Ascending aorta (tissue), 2 donors: ENCODE results near the gene NEK11. TPM values are rescaled to one million over a fixed set of nuclear protein-coding genes. Genes with fewer than 3 reads are reported as not detected.

ENCODE experiments used
- DNase-seq, 2 donors: peaks; one replicate each; pipeline ENCODE4 v3.0.0-alpha.2; 2019; ENCODE audit warnings: low spot score in 2 of 2
- H3K27ac ChIP-seq, 2 donors: fragments of 200-600 bp; sonication (generic); one replicate each; pipeline ENCODE4 v1.5.1; 2016 to 2017; ENCODE audit warnings: mild to moderate bottlenecking in 1 of 2
- H3K27me3 ChIP-seq: fragments of 200-600 bp; sonication (generic); one replicate; pipeline ENCODE4 v1.5.1; 2017
- H3K36me3 ChIP-seq, 2 donors: fragments of 200-600 bp; sonication (generic); one replicate each; pipeline ENCODE4 v1.5.1; 2016
- H3K4me1 ChIP-seq, 2 donors: fragments of 200-600 bp; sonication (generic); one replicate each; pipeline ENCODE4 v1.5.1; 2016 to 2017; ENCODE audit warnings: mild to moderate bottlenecking in 1 of 2
- H3K4me3 ChIP-seq, 2 donors: fragments of 200-600 bp; sonication (generic); one replicate each; pipeline ENCODE4 v1.5.1; 2016 to 2017; ENCODE audit warnings: mild to moderate bottlenecking in 1 of 2
- H3K9me3 ChIP-seq, 2 donors: fragments of 200-600 bp; sonication (generic); one replicate each; pipeline ENCODE4 v1.5.1; 2016
- CTCF ChIP-seq, 3 experiments: fragments of 200-600 bp in 2 of 3; fragments of 450-650 bp in 1 of 3; sonication (generic) in 2 of 3; IDR thresholded peaks; one replicate each; pipeline ENCODE4 v1.5.1; 2016 to 2019; ENCODE audit warnings: antibody characterized with exemption in 3 of 3, mild to moderate bottlenecking in 1 of 3, moderate library complexity in 1 of 3
- intact Hi-C: fragments of 100-400 bp; cut with DNase I; formaldehyde crosslinking; loops from one replicate; pipeline ENCODE4 v1.15.1; 2023
- total RNA-seq: library from RNA; depleted of rRNA; stranded (reverse); fragments of >200 nt; gene quantifications from one replicate; pipeline ENCODE4 v1.1.0, GENCODE V29; 2016

Gene NEK11
- total RNA-seq, 1 donor from 2014 or later: 4.0 TPM

- Histone ChIP-seq H3K36me3 (no peaks in the 10 kb centered on the region), H3K27ac (no peak overlapping the region), H3K4me1 (no peaks in the 10 kb centered on the region), H3K9me3 (no peaks in the 10 kb centered on the region), H3K4me3 (no peak overlapping the region), H3K27me3 (no peaks in the 10 kb centered on the region)
- no peak for TF ChIP-seq CTCF (IDR thresholded peaks at IDR 0.05)
- intact Hi-C loops: no loop called here
- DNase-seq: no peak
Measured at GRCh38 chr3:131079086-131079485, 52.4 kb downstream of the NEK11 start.

- H3K9me3 ChIP-seq: no peaks in the 10 kb centered on the region
Measured at GRCh38 chr3:131081224-131081623, 54.5 kb downstream of the NEK11 start.

GRCh38 chr3:131082246-131082645 is 55.6 kb downstream of the NEK11 start:
- no peaks in the 10 kb centered on the region for H3K4me1 ChIP-seq
- TF ChIP-seq CTCF (IDR thresholded peaks at IDR 0.05): no peak
- H3K4me3 ChIP-seq: no peak overlapping the region
- no peaks in the 10 kb centered on the region for H3K36me3 ChIP-seq
- intact Hi-C loops: no loop called here
- no peak overlapping the region for H3K27ac ChIP-seq
- no peaks in the 10 kb centered on the region for H3K9me3 ChIP-seq
- no peak for DNase-seq
- H3K27me3 ChIP-seq: no peaks in the 10 kb centered on the region

More at GRCh38 chr3:131081224-131081623, 54.5 kb downstream of the NEK11 start:
- intact Hi-C loops: no loop called here
- H3K27me3 ChIP-seq: no peaks in the 10 kb centered on the region
- H3K27ac ChIP-seq: no peak overlapping the region
- no peaks in the 10 kb centered on the region for H3K36me3 ChIP-seq
- no peaks in the 10 kb centered on the region for H3K4me1 ChIP-seq
- H3K4me3 ChIP-seq: no peak overlapping the region
- DNase-seq: no peak
- no peak for TF ChIP-seq CTCF (IDR thresholded peaks at IDR 0.05)

GRCh38 chr3:131082871-131083863 is 56.5 kb downstream of the NEK11 start:
- DNase-seq: no peak
- Histone ChIP-seq H3K36me3 (no peaks in the 10 kb centered on the region), H3K9me3 (no peaks in the 10 kb centered on the region), H3K27me3 (no peaks in the 10 kb centered on the region), H3K27ac (no peak overlapping the region), H3K4me1 (no peaks in the 10 kb centered on the region), H3K4me3 (no peak overlapping the region)
- intact Hi-C loops: no loop called here
- TF ChIP-seq CTCF (IDR thresholded peaks at IDR 0.05): no peak

- DNase-seq: no peak
- Histone ChIP-seq H3K27me3 (no peaks in the 10 kb centered on the region), H3K4me3 (no peak overlapping the region), H3K4me1 (no peaks in the 10 kb centered on the region), H3K9me3 (no peaks in the 10 kb centered on the region), H3K27ac (no peak overlapping the region), H3K36me3 (no peaks in the 10 kb centered on the region)
- intact Hi-C loops: no loop called here
- TF ChIP-seq CTCF (IDR thresholded peaks at IDR 0.05): no peak
Measured at GRCh38 chr3:131091768-131092167, 65.1 kb downstream of the NEK11 start.
